Stimulated activated CD4-positive, alpha-beta T cell treated with anti-CD3 and anti-CD28 coated beads, Interleukin-1b, Interleukin-23, amount 100 ng/mL, for 24 hours (primary cell): ENCODE data around the gene GSG1L.

Experiments used
- DNase-seq, 4 experiments: peaks; one replicate each; pipeline ENCODE4 v3.0.0-alpha.2; 2020; ENCODE audit warnings: low read depth in 4 of 4, low spot score in 1 of 4

Gene GSG1L

DNA sequence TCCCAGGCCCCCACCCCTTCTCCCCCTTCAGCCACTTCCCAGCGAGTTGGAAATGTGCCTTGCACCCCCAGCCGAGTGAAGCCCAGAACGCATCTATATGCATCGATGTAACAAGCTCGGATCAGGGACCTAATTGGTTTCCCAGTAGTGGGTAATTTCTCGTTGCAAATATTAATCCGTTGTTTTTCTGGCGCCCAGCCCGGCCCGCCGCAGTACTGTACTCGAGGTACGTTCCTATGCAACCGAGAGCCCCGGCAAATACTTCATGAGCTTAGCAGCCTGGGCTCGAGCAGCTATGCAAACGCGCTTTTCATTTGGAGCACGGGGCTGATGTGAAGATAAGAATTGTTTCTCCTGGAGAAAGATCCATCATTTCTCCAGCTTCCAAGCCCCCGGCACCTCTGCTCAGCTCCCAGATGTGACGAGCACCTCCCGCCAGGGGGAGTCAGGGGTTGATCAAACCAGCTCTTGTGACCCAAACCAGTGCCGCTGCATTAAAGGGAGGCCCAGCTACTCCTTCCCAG is 283.8 kb downstream of the GSG1L start:
- DNase-seq: no peak

GRCh38 chr16:27778926-27779570 is 284.5 kb downstream of the GSG1L start:
- no peak for DNase-seq

DNA sequence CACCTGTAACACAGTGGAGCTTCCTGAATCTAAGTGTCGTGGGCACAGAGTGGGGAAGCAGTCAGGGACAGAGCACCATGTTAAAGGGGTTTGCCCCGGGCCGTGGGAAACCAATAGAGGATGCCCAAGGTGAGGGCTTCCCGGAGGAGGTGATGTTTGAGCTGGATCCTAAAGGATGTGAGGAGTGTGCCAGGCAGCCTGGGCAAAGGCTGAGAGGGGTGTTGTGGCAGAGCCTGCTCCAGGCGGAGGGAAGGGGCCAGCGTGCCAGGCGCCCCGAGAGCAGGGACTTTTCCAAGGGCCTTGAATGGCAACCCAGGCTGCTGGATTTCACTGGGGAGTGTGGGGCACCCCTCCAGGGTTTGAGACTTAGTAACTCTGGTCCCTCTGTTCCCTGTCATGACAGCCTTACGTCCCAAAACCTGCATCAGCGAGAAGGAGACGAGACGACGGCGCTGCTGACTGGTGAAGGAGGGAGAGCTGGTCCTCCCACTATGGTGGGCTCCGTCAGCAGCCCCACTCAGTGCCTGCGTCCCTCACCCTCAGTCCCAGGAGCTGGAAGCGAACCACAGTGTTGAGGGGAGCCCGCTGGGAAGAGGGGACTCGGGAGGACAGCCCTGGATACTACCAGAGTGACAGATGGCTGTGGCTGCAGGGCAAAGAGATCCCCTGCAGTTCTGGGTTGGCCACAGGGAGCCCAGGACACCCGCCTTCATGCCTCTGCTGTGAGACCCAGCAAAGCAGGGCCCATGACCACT is 285.2 kb downstream of the GSG1L start:
- DNase-seq: no peak

DNA sequence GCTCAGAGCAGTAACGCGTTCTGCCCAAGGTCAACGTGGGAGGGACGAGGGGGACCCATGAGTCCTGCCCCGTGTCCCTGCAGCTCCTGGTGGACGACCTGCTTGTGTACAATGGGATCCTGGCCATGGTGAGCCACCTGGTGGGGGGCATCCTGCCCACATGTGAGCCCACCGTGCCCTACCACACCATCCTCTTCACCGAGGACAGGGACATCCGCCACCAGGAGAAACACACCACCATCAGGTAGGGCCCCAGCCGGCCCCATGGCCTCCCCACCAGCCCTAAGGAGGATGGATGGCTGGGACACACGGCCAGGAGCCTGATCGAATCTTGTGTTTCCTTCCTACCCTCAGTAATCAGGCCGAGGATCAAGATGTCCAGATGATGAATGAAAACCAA is 286.0 kb downstream of the GSG1L start:
- no peak for DNase-seq

DNA sequence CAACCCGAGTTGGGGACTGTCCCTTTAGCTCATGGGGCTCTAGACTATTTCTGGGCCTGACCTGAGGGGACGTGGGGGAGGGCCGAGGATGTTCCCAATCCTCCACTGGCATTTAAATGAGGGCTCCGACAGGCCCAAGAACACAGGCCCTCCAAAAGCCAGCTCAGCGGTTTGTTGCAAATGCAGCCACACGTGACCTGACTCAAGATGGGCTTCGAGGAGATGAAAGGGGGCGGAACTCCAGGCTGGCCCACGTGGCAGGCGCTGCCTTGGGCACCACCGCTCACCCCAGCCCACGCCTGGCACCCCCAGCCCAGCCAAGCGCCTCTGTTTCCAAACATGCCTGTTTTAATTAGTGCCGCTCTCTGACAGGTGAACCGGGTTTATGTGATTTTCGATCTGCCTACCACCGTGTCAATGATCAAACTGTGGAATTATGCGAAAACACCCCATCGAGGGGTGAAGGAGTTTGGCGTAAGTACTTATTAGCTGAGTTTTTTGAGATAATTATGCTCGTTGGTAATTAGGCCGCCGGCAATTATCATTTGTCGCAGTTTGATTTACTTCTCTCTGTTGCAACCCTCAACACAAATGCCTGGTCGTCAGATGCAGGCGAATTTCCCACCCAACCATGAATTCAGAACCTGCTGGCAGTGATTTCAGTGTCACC is 286.8 kb downstream of the GSG1L start:
- DNase-seq: no peak

DNA sequence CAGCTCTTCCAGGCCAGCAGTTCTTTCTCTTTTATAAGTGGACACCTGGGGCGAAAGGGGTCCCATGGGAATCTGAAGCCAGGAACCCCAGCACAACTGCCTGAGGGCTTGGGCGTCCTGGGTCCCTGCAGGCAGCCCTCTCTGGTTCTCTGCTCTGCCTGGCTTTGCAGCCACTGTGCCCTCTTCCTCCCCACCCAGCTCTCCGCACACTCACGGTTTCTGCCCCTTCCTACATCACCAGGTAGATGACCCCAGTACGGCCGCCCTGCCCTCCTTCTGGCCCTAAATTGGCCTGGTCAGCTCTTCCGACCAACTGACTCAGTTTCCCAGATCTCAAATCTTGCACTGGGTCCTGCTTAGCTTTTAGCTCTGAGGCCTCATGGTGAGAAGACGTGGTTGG is 288.3 kb downstream of the GSG1L start:
- no peak for DNase-seq

DNA sequence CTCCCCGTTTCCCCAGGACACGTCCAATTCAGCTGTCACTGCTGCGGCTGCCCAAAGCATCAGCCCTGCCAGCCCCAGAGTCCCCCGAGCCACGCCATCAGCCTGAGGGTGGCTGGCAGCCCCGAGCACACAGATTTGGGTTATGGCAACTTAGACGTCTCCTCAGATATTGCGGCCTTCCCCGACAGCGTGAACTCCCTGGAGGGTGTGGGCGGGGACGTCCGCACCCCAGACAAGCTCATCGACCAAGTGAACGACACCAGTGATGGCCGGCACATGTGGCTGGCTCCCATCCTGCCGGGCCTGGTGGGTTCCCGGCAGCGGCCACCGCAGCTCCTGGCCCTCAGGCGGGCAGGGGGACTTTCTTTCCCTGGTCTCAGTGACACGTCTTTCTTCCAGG is 288.7 kb downstream of the GSG1L start:
- no peak for DNase-seq

GRCh38 chr16:27773344-27773743 is 290.2 kb downstream of the GSG1L start:
- DNase-seq: no peak

- no peak for DNase-seq
Observed at GRCh38 chr16:27772093-27772825, 291.3 kb downstream of the GSG1L start.

DNA sequence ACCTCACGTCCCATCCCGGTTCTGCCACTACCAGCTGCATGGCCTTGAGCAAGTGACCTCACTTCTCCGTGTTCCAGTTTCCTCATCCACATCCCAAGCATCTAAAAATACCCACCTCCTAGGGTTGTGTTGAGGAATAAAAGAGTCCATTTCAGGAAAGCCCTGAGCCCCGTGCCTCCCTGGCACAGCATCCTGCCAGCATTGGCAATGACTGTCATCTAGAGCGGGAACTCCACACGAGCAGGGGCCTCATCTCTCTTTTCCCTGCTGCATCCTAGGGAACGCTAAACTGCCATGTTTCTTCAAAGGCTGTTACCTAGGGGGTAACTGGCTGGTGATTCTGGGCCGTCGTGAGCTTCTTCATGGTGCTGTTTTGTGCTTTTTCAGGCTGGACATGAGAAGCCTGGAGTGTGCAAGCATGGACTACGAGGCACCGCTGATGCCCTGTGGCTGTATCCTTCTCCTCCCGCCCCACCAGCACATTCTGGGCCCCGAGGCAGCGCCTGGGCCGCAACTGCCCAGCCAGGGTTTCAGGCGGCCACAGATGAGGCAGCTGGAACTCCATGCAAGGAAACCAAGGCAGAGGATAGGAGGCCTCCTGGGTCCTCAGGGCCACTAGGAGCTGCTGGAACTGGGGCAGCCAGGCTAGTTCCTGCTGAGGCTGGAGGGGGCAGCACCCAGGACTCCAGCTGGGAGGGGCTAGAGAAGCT is 292.2 kb downstream of the GSG1L start:
- no peak for DNase-seq

DNA sequence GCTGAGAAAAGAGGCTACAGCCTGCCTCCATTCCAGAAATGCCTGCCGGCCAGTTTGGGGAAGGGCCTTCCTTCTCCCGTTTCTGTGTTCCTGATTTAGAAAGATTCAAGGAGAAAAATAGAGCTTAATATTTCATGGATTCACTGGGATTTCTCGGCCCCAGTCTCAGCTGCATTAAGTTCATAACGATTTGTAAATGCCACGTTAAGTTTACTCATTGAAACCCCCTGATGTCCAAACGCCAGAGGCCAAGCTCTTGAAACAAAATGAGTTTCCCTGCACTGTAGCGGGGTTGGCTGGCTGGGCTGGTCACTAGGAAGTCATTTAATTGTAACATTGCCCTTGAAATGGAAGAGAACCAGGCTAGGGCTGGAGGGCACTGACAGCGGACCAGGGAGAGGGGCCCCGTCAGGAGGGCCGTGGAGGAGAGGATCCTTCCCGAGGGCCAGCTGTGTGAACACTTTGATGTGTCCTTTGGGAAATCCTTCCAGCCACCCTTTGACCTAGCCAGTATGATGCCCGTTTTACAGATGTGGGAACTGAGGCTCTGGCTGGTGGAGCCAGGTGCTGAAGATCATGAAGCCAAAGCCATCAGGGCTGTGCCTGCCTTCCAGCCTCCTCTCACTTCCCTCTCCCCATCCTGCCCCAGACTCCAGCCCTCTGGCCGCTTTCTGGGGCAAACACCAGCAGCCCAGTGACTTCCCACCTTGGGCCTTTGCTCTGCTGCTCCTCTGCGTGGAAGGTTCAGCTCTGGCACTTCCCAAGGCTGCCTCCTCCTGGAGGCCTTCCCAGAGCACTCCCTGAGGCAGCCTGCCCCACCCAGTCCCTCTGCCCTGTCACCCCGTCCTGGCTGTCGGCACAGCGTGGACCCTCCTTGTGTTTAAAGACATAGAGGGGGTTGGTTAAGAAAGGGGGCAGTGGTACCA is 293.0 kb downstream of the GSG1L start:
- no peak for DNase-seq

GRCh38 chr16:27769561-27770255 is 293.8 kb downstream of the GSG1L start:
- no peak for DNase-seq

DNA sequence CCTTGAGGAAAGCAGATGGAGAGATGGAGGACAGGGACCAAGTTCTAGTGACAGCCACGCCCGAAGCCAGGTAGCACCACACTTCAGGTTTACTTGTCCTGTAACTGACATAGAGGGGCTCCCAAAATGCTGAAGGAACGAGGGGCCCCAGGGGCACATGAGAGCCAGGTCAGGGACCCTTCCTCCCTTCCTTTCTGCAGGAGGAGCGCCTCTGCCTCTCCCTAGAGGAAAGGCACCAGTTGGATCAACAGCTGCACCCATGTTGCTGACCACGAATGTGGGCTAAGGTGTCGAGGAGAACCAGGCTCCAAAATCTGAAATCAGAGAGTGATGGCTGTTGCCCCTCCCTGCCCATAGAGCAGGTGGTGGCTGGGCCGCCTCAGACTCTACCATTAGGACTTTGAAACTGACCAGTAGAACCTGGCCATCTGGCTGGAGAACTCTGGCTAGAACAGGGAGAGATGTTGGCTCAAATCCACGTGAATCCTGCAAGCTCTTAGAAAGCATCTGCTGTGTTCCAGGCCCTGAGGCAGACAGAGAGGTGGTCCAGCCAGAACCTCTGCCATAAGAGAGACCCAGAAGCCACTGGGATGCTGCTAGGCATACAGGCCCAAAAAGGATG is 294.8 kb downstream of the GSG1L start:
- DNase-seq: no peak

DNA sequence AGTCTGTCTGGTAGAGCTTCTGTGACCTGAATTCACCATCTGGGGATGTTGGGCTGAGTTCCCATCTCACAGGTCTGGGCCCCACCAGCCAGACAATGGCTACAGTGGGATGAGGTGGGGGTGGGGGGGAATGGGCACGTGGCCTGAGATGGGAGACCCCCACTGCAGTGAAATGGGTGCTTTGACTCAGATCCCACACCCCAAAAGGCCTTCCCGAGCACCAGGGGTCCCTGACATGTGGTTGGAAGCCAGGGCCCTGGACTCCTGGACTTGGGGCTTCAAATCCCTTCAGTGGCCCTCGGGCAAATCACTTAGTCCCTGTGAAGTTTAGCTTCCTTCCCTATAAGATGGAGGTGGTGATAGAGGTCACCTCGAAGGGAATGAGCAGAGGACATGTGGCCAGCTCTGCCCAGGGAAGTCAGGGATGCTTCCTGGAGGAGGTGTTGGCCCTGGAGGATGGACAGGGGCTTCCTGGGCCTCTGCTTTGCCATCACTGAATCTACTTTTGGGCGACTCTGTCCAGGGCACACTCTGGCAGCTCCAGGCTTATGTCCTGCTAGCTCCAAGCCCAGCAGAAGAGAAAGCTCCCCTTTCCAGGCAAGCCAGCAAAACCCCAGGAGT is 295.4 kb downstream of the GSG1L start:
- no peak for DNase-seq

DNA sequence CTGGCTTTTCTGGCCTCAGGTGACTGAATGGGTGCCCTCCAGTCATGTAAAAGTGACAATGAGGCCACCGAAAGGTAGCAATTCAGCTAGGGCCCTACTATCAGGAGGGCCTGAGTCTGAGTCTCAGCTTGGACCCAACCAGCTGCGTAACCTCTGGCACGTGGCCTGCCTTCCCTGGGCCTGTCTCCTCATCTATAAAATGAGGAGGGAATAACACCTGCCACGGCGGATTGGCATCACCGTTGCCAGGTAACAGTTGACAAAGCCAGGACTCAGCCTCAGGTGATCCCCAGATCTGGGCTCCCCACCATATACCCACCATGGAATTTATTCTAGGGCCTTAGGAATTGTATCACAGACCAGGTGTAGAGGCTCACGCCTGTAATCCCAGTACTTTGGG is 296.4 kb downstream of the GSG1L start:
- DNase-seq: no peak

- DNase-seq: no peak
Observed at GRCh38 chr16:27766236-27766925, 297.1 kb downstream of the GSG1L start.

- no peak for DNase-seq
Observed at GRCh38 chr16:27764869-27765675, 298.4 kb downstream of the GSG1L start.
